HepG2 (cell line): ENCODE results near the gene SYT1.

Source experiments
- TCF7L2 ChIP-seq: IDR thresholded peaks from 2 replicates; pipeline ENCODE4 v1.6.1; 2011; ENCODE audit warnings: mild to moderate bottlenecking, low read depth, low read length, moderate library complexity
- ZNF598 ChIP-seq: sonication (generic); formaldehyde crosslinking; IDR thresholded peaks from 2 replicates; pipeline ENCODE4 v1.5.1; 2020; ENCODE audit warnings: mild to moderate bottlenecking, missing genetic modification reagents, borderline replicate concordance

DNA sequence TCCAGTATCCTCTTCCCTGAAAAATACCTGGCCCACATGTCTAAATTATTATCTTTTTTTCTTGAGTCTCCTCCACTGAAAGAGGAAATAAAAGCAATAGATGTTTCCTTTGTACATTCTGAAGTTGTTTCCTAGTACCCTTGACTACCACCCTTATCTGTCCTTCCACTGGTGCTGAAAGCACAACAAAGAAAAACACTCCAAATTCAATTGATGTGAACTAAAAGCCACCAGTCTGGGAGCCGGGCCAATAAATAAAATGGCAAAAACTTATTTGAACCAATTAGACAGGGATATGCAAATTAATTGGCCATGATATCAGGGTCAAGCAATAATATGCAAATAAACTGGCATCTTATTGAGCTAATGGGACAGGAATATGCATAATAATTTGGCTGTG lies 495.7 kb downstream of the SYT1 start:
- no peak for TF ChIP-seq ZNF598
- TF ChIP-seq TCF7L2, result no peak
